SHP77 (cell line): ENCODE data around the gene ASXL3.

Source experiments
- DNase-seq, 2 experiments: peaks; one replicate each; lab custom pipeline; 2025; lab: John Stamatoyannopoulos, UW

ASXL3 gene

GRCh38 chr18:33583901-33584300 is 5.9 kb downstream of the ASXL3 start:
- no peak for DNase-seq

DNA sequence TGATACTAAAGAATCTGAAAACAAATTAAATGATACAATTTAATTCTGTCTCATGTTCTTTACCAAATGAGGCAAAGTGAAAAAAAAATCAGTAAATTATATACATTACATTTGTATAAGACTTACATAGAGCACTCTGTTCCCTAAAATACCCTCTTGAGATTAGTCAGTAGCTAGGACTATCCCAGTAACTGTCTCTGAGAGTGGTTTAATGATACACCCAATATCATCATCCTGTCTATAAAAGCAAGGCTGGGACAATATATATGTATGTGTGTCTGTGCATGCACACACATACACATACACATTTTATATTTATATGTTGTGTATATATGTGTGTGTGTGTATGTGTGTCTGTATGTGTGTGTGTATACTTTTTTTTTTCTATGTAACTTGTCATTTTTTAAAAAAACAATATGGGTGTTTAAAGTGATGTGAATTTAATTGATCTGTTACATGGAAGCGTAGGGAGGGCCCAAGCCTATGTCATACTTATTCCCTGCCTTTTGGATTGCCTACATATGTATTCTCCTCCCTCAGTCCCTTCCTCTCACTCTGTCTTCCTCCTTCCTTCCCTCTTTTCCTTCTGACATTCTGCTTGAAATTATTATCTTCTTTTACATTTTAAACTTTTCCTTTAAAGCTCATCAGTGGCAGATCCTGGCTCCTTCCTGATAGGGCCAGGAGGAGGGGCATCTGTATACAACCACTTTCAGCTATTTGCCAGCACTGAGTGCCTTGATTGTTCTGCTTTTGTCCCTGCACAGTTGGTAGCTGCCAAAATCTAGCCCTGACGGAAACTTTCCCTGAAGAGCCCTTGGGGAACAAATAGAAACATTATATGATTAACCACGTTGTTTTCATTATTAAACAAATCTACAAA is 6.8 kb downstream of the ASXL3 start:
- no peak for DNase-seq

DNA sequence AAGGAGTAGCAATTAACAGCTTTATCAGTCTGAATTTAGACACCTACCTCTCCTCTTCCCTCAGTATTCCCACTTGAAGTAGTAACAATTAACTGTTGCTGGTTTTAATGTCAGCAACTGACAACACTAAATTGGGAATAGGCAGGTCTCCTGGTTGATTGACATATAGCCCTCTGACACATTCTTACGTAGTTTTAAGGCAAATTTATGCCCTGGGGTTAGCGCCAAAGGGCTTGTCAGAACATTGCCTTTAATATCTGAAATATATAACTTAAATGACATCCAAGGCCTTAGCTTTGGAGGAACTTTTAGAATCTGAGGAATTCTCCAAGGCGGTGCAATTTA is 7.4 kb downstream of the ASXL3 start:
- DNase-seq, result no peak

- no peak for DNase-seq
Measured at GRCh38 chr18:33588361-33588760, 10.3 kb downstream of the ASXL3 start.

- DNase-seq, result no peak
Measured at GRCh38 chr18:33593261-33593660, 15.2 kb downstream of the ASXL3 start.

GRCh38 chr18:33594799-33595198 is 16.8 kb downstream of the ASXL3 start:
- DNase-seq, result no peak

DNA sequence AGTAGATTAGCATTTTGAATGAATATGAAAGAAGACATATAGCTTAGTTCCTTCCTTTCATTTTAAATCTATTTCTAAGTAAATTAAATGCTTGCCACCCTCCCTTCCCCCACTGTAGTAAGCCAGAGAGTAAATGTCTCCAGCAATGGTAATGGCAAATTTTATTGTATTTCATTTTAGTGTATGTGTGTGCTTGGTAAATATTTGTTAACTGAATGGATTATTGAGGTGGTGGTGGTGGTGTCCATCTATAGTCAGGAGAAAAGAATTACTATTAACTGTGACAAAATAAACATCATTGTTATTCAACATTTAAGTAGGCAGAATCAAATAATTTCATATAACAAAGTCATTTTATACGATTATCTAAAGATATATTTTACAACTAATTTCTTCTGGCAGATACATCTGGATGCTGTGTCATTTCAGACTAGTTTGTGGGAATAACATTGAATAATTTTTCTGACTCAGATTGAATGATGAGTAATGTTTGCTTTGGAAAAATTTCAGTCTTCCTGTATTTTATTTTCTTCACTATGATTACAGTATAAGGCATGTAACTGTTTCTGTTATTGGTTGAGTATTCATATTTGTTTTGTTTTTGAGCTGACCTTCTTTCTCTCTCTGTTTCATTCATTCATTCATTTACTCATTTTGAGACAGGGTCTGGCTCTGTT is 18.3 kb downstream of the ASXL3 start:
- DNase-seq, result no peak

DNA sequence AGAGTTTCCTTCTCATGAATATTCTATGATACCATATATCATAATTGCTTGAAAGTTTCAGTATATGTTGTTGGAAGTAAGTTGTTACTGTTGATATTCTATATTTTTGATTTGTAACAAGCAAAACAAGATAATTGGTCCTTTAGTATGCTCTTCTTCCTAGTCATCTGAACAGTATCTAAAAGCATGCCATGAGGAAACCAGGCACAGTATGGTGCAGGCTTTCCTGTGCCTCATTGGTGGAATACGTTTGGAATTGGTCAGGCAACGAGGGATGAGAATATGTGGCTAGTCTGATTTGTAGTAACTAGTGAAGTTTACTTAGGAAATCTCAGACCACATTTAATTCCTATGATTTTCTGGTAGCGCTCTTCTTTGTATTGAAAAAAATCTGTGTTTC is 22.8 kb downstream of the ASXL3 start:
- no peak for DNase-seq

DNA sequence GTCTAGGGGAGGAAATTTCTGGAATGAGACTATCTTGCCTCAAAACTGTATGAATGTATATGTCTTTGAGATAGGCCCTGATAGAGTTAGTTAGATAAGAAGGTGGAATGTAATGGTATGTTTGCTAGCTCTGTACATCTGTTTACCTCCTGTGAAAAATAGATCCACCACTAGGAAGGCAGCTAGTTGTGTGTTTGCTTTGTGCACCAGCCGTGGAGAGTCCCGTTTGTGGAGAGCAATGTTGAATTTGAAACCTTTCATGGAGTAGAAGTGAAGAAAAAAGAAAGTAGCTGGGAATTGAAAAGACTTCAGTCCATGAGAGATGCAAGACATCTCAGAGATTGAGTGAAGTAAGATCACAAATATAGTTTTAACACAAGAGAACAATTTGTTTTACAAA is 25.4 kb downstream of the ASXL3 start:
- DNase-seq, result no peak

DNA sequence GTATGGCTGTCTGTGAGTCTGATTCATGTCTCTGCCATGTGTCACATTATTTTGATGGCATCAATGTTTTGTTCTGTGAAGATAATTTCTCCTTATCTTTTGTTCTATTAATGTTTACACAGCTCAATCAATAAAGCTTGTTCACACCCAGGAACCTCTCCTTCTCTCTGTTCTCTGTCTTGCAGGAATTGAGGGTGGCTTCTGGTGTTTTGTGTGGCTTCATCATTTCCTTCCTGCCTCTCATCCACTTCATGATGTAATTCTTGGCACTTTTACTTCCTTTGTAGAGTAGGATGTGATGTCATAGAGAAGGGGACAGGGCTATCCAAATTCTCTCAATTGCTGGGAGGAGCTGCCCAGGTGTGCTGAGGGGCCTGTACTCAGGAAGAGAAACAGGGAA is 27.2 kb downstream of the ASXL3 start:
- no peak for DNase-seq

GRCh38 chr18:33606621-33607020 is 28.6 kb downstream of the ASXL3 start:
- DNase-seq, result no peak

DNA sequence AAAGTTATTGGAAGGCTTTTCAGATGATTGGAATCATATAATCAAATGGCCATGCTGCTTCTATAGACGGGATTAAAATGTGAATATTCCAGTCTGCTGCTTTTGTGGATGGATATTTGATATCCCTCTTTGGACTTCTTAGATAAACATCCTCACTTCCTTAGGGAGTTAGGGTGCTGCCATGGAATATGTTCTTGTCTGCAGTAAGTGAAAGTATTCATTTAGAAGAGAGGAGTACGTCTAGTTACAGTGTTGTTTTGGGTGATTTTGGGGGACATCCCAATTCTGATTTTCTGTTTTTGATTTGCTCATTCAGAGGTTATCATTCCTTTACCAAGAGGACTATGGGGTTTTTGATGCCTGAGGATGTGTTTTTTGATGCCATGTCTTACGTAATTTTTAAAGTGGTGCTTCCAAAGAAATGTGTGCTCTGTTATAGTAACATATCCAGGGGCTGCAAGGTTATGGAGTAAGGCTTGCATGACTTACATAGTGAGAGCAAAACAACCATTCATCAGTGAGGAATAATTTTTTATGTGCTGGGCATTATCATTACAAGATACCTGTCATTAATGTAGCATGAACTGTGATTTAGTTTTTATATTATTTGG is 33.6 kb downstream of the ASXL3 start:
- DNase-seq, result no peak

- DNase-seq, result no peak
Measured at GRCh38 chr18:33612632-33613031, 34.6 kb downstream of the ASXL3 start.

DNA sequence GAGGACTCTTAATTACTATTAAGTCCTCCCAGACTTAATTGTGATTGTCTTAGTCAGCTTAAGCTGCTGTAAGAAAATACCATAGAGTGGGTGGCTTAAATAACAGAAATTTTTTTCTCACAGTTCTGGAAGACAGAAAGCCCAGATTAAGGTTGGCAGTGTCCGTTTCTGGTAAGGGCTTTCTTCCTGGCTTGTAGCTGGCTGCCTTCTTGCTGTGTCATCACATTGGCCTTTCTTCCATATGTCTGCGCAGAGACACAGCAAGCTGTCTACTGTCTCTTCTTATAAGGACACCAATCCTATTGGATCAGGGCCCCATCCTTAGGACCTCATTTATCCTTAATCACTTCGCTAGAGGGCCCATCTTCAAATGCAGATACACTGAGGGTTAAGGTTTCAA is 38.5 kb downstream of the ASXL3 start:
- DNase-seq, result no peak

GRCh38 chr18:33627114-33627513 is 49.1 kb downstream of the ASXL3 start:
- no peak for DNase-seq

GRCh38 chr18:33630476-33630875 is 52.5 kb downstream of the ASXL3 start:
- no peak for DNase-seq

DNA sequence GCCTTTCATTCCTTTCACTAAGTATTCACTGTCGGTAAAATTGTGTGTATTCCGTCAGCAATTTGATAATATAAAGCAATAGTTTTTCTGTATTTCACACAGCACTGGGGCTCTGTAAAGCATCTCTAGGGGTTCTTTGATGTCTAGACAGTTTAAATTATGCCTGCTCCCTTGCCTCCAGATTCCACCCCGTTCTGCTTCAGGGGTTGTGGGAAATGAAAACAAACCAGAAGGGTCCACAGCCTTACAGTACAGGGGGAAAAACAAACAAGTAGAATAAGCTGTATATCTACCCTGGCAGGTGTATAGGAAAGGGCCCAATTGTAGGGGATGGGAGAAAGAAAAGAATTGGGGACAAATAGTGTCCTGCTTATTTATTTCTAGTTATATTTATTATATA is 63.1 kb downstream of the ASXL3 start:
- DNase-seq, result no peak

- DNase-seq, result no peak
Measured at GRCh38 chr18:33644494-33644893, 66.5 kb downstream of the ASXL3 start.

- no peak for DNase-seq
Measured at GRCh38 chr18:33647365-33647764, 69.3 kb downstream of the ASXL3 start.

DNA sequence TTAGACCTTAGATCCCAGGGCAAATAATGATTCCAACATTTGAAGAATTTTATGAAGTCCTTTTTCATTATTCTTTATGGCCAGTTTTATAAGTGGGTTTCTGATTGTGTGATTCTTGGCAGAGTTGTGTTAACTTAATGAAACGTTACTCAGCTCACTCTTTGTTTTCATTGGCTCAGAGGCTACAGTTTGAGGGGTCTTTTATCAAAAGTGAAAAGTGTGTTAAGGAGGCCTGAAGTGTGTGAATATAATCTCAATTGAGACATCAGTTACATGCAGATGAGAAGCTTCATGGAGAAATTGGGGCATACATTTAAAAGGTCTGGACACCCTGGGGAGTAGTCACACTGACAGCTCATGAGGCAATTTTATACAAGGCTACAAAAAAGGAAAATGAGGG is 74.6 kb downstream of the ASXL3 start:
- no peak for DNase-seq

DNA sequence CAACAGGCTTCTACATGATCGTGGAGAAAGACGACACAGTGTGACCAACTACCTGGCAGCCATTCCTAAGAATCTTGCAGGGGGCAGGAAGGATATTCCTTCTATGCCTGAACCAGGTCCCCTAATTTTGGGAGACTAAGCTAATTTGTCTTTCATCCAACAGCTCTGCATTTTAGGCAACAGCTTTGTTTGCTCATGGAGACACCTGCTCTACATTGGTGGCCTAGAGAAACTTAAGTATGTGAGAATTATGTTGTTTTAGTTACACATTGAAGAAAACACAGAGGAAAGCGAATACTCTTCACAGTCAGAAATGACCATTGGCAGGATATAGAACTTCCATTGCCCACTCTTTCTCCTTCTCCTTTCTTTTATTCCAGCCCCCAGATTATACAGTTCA is 75.2 kb downstream of the ASXL3 start:
- DNase-seq, result no peak

DNA sequence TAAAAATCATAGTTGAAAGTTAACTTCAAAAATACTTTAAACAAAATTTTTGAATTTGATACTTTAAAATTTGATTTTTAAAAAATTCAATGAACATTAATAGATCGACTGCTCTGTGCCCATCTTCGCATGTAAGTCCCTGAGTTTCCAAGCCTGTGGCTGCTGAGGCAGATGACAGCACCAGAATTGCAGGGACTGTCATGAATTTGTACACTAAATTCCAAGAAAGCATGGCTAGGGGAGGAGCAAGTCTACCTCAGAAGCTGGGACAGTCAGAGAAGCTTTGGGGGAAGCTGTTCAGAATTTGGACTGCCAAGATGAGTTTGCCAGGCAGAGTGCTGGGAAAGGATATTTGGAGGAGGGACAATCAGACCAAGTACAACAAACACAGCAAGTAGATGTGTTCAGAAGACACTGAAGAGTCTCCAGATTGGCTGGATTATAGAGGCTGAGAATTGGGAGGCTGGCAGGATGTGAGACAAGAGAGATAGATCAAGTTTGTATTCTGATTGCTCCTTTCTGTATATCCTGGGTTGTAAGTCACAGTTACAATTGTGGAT is 79.0 kb downstream of the ASXL3 start:
- no peak for DNase-seq
